Measurements from ENCODE around the gene HECW1.

HECW1 gene

GRCh38 chr7:43390576-43390975 is 278.1 kb downstream of the HECW1 start:
- Histone ChIP-seq H3K9me3 (ENCODE audit: low read length) (no peaks in the 10 kb centered on the region), H3K27ac (ENCODE audit: low read depth, low read length) (no peak overlapping the region), H3K4me3 (ENCODE audit: low read depth in 1 of 2, low read length in 2 of 2) (no peak overlapping the region), H3K36me3 (ENCODE audit: insufficient read depth, low read length) (no peaks in the 10 kb centered on the region), H3K4me1 (ENCODE audit: insufficient read depth, low read length) (peaks cover 5% of the 10 kb centered on the region), H3K27me3 (ENCODE audit: control insufficient read depth in 1 of 2, insufficient read depth in 2 of 2, low read length in 2 of 2) (no peaks in the 10 kb centered on the region), H3K9ac (ENCODE audit: low read length) (no peak overlapping the region)

DNA sequence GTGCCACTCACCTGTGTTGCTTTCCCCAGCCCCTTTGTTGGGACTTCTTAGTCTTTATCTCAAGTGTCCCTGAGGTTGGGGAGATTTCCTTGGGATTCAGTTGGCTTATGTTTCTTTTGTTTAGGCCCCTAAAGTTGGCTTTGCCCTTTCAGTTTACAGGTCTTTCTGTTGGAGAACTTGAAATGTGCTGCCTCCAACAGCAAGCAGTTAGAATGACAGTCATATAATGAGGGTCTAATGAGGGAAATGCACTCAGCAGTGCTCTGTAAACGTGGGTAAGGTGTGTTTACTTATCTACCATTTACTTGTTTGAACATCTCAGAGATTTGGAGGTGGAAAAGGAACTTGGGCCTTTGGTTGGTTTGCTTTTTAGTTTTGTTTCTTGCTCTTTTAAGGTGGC is 279.1 kb downstream of the HECW1 start:
- Histone ChIP-seq H3K4me3 (ENCODE audit: low read depth in 1 of 2, low read length in 2 of 2) (no peak overlapping the region), H3K36me3 (ENCODE audit: insufficient read depth, low read length) (no peaks in the 10 kb centered on the region), H3K27ac (ENCODE audit: low read depth, low read length) (no peak overlapping the region), H3K27me3 (ENCODE audit: control insufficient read depth in 1 of 2, insufficient read depth in 2 of 2, low read length in 2 of 2) (no peaks in the 10 kb centered on the region), H3K9me3 (ENCODE audit: low read length) (no peaks in the 10 kb centered on the region), H3K4me1 (ENCODE audit: insufficient read depth, low read length) (peaks cover 5% of the 10 kb centered on the region), H3K9ac (ENCODE audit: low read length) (no peak overlapping the region)

DNA sequence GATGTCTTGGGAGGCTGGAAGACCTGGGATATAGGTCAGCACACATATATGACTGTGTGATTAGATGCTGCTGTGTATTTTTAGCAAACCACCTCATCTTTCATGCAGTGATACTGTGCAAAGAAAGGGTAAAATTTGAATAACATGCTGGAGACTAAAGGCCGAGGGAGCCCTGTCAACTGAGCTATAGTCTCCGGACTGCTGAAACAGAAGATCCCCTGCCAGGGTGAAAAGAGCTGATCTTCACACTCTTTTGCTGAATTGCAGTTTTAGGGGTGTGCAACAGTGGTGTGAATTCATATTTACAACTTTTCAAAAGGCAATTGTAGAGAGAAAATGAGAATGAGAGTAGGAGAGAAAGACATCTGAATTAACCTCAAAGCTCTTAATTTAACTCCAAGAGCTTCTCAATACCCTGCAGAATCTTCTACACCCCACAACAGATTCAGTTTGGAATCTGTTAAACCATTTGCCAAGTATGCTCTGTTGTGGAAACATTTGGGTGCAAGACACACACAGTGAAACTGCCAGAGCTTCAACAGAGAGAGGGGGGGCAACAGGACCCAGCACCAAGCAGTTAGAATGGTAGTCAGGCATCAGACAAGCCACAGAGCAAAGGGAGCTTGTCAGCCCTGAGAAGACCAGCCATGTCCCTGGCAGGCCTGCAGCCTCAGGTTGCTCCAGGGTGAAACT is 280.3 kb downstream of the HECW1 start:
- H3K27me3 ChIP-seq (ENCODE audit: control insufficient read depth in 1 of 2, insufficient read depth in 2 of 2, low read length in 2 of 2) = no peaks in the 10 kb centered on the region
- H3K27ac ChIP-seq (ENCODE audit: low read depth, low read length) = no peak overlapping the region
- H3K9me3 ChIP-seq (ENCODE audit: low read length) = no peaks in the 10 kb centered on the region
- peaks cover 5% of the 10 kb centered on the region for H3K4me1 ChIP-seq (ENCODE audit: insufficient read depth, low read length)
- H3K9ac ChIP-seq (ENCODE audit: low read length) = no peak overlapping the region
- no peaks in the 10 kb centered on the region for H3K36me3 ChIP-seq (ENCODE audit: insufficient read depth, low read length)
- no peak overlapping the region for H3K4me3 ChIP-seq (ENCODE audit: low read depth in 1 of 2, low read length in 2 of 2)

DNA sequence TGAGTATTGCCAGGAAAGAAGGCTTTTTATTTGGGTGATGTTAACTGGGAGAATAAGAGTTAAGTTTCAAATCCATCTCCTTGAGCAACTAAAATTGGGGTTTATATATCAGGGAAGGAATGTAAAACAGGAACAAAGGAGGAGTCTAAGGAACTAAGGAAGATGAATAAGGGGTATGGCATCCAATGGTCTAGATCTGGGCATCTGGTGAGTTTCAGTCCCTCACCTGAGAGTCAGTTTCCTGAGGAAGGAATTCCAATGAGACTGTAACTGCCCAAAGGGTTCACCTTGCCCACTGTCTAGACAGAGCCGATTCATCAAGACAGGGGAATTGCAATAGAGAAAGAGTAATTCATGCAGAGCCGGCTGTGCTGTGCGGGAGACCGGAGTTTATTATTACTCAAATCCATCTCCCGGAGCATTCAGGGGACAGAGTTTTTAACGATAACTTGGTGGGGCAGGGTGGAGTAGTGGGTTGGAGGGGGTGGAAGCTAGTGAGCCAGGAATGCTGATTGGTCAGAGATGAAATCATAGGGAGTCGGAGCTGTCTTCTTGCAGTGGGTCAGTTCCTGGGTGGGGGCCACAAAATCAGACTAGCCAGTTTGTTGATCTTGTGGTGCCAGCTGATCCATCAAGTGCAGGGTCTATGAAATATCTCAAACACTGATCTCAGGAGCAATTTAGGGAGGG is 282.1 kb downstream of the HECW1 start:
- no peaks in the 10 kb centered on the region for H3K9me3 ChIP-seq (ENCODE audit: low read length)
- H3K4me3 ChIP-seq (ENCODE audit: low read depth in 1 of 2, low read length in 2 of 2) = no peak overlapping the region
- no peak overlapping the region for H3K27ac ChIP-seq (ENCODE audit: low read depth, low read length)
- peaks cover 5% of the 10 kb centered on the region for H3K4me1 ChIP-seq (ENCODE audit: insufficient read depth, low read length)
- no peaks in the 10 kb centered on the region for H3K27me3 ChIP-seq (ENCODE audit: control insufficient read depth in 1 of 2, insufficient read depth in 2 of 2, low read length in 2 of 2)
- H3K36me3 ChIP-seq (ENCODE audit: insufficient read depth, low read length) = no peaks in the 10 kb centered on the region
- no peak overlapping the region for H3K9ac ChIP-seq (ENCODE audit: low read length)

DNA sequence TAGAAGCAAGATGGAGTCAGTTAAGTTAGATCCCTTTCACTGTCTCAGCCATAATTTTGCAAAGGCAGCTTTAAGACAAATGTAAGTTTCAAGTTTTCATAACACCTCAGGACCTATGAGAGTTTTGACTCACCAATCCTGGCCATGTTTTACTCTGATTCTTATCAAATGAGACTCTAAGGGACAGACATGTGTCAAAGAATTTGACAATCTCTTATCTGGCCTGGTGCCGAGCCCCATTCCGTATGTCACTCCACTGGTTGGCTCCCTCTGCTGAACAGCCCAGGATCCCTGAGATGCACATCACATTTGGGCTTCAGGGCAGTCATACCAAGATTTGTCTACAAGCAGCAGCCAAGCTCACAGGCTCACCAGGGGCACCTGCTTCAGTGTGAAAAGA is 282.9 kb downstream of the HECW1 start:
- Histone ChIP-seq H3K36me3 (ENCODE audit: insufficient read depth, low read length) (no peaks in the 10 kb centered on the region), H3K9me3 (ENCODE audit: low read length) (no peaks in the 10 kb centered on the region), H3K27ac (ENCODE audit: low read depth, low read length) (no peak overlapping the region), H3K4me3 (ENCODE audit: low read depth in 1 of 2, low read length in 2 of 2) (no peak overlapping the region), H3K9ac (ENCODE audit: low read length) (no peak overlapping the region), H3K4me1 (ENCODE audit: insufficient read depth, low read length) (peaks cover 5% of the 10 kb centered on the region), H3K27me3 (ENCODE audit: control insufficient read depth in 1 of 2, insufficient read depth in 2 of 2, low read length in 2 of 2) (no peaks in the 10 kb centered on the region)

GRCh38 chr7:43396187-43396740 is 283.8 kb downstream of the HECW1 start:
- Histone ChIP-seq H3K36me3 (ENCODE audit: insufficient read depth, low read length) (no peaks in the 10 kb centered on the region), H3K27ac (ENCODE audit: low read depth, low read length) (no peak overlapping the region), H3K9me3 (ENCODE audit: low read length) (no peaks in the 10 kb centered on the region), H3K27me3 (ENCODE audit: control insufficient read depth in 1 of 2, insufficient read depth in 2 of 2, low read length in 2 of 2) (no peaks in the 10 kb centered on the region), H3K4me3 (ENCODE audit: low read depth in 1 of 2, low read length in 2 of 2) (no peak overlapping the region), H3K9ac (ENCODE audit: low read length) (no peak overlapping the region), H3K4me1 (ENCODE audit: insufficient read depth, low read length) (peaks cover 5% of the 10 kb centered on the region)

GRCh38 chr7:43398831-43399230 is 286.4 kb downstream of the HECW1 start:
- Histone ChIP-seq H3K36me3 (ENCODE audit: insufficient read depth, low read length) (no peaks in the 10 kb centered on the region), H3K27ac (ENCODE audit: low read depth, low read length) (no peak overlapping the region), H3K4me3 (ENCODE audit: low read depth in 1 of 2, low read length in 2 of 2) (no peak overlapping the region), H3K27me3 (ENCODE audit: control insufficient read depth in 1 of 2, insufficient read depth in 2 of 2, low read length in 2 of 2) (no peaks in the 10 kb centered on the region), H3K9ac (ENCODE audit: low read length) (no peak overlapping the region), H3K9me3 (ENCODE audit: low read length) (no peaks in the 10 kb centered on the region), H3K4me1 (ENCODE audit: insufficient read depth, low read length) (no peaks in the 10 kb centered on the region)

DNA sequence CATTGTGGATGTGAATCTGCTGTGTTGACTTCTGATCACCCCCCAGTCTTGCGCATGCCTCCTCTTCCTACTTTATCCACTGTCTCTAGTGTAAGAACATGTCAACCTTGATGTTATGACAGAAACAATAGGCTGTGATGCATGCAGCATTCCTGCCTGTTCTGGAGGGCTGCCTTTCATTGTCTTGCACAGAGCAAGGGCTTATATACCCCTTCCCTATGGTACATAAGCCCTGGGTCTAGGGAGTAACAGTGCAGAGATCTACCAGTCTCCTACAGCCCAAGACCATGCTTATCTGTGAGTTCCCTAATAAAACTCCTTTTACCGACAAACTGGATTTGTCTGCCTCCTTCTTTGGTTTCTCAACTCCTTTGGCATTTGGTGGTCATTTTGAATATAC is 293.5 kb downstream of the HECW1 start:
- Histone ChIP-seq H3K36me3 (ENCODE audit: insufficient read depth, low read length) (no peaks in the 10 kb centered on the region), H3K27ac (ENCODE audit: low read depth, low read length) (no peak overlapping the region), H3K9ac (ENCODE audit: low read length) (no peak overlapping the region), H3K9me3 (ENCODE audit: low read length) (no peaks in the 10 kb centered on the region), H3K4me3 (ENCODE audit: low read depth in 1 of 2, low read length in 2 of 2) (no peak overlapping the region), H3K27me3 (ENCODE audit: control insufficient read depth in 1 of 2, insufficient read depth in 2 of 2, low read length in 2 of 2) (no peaks in the 10 kb centered on the region), H3K4me1 (ENCODE audit: insufficient read depth, low read length) (no peaks in the 10 kb centered on the region)

DNA sequence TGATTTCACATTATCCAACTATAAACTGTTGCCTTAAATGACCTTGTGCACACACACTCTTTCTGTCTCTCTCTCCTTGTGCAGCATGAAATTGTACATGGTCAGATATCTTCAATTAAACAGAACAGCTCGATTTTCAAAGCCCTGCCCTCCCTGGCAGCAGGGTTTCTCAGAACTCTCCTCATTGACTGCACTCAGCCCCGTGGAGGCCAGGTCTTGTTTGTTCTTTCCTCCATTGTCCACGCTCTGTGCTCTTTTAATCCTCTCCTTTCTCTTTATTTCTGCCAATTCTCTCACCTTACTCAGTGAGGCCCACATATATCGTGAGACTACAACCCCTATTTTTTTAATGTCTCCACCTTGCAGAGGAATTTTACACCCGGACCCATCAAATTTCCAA is 294.5 kb downstream of the HECW1 start:
- Histone ChIP-seq H3K27me3 (ENCODE audit: control insufficient read depth in 1 of 2, insufficient read depth in 2 of 2, low read length in 2 of 2) (no peaks in the 10 kb centered on the region), H3K36me3 (ENCODE audit: insufficient read depth, low read length) (no peaks in the 10 kb centered on the region), H3K4me1 (ENCODE audit: insufficient read depth, low read length) (no peaks in the 10 kb centered on the region), H3K4me3 (ENCODE audit: low read depth in 1 of 2, low read length in 2 of 2) (no peak overlapping the region), H3K9ac (ENCODE audit: low read length) (no peak overlapping the region), H3K9me3 (ENCODE audit: low read length) (no peaks in the 10 kb centered on the region), H3K27ac (ENCODE audit: low read depth, low read length) (no peak overlapping the region)

GRCh38 chr7:43408981-43409380 is 296.5 kb downstream of the HECW1 start:
- H3K27me3 ChIP-seq (ENCODE audit: control insufficient read depth in 1 of 2, insufficient read depth in 2 of 2, low read length in 2 of 2) = no peaks in the 10 kb centered on the region
- H3K4me3 ChIP-seq (ENCODE audit: low read depth in 1 of 2, low read length in 2 of 2) = no peak overlapping the region
- no peak overlapping the region for H3K27ac ChIP-seq (ENCODE audit: low read depth, low read length)

GRCh38 chr7:43417455-43417854 is 305.0 kb downstream of the HECW1 start:
- H3K27ac ChIP-seq (ENCODE audit: low read depth, low read length) = no peak overlapping the region
- no peak overlapping the region for H3K4me3 ChIP-seq (ENCODE audit: low read depth in 1 of 2, low read length in 2 of 2)
- no peaks in the 10 kb centered on the region for H3K9me3 ChIP-seq (ENCODE audit: low read length)
- no peaks in the 10 kb centered on the region for H3K4me1 ChIP-seq (ENCODE audit: insufficient read depth, low read length)
- H3K36me3 ChIP-seq (ENCODE audit: insufficient read depth, low read length) = no peaks in the 10 kb centered on the region
- H3K9ac ChIP-seq (ENCODE audit: low read length) = no peak overlapping the region
- H3K27me3 ChIP-seq (ENCODE audit: control insufficient read depth in 1 of 2, insufficient read depth in 2 of 2, low read length in 2 of 2) = no peaks in the 10 kb centered on the region

More at GRCh38 chr7:43408981-43409380, 296.5 kb downstream of the HECW1 start:
- H3K9ac ChIP-seq (ENCODE audit: low read length) = no peak overlapping the region
- H3K36me3 ChIP-seq (ENCODE audit: insufficient read depth, low read length) = no peaks in the 10 kb centered on the region
- no peaks in the 10 kb centered on the region for H3K4me1 ChIP-seq (ENCODE audit: insufficient read depth, low read length)
- no peaks in the 10 kb centered on the region for H3K9me3 ChIP-seq (ENCODE audit: low read length)

GRCh38 chr7:43430411-43430810 is 318.0 kb downstream of the HECW1 start:
- H3K9ac ChIP-seq (ENCODE audit: low read length) = no peak overlapping the region
- no peak overlapping the region for H3K4me3 ChIP-seq (ENCODE audit: low read depth in 1 of 2, low read length in 2 of 2)
- H3K27ac ChIP-seq (ENCODE audit: low read depth, low read length) = no peak overlapping the region
- H3K9me3 ChIP-seq (ENCODE audit: low read length) = no peaks in the 10 kb centered on the region
- no peaks in the 10 kb centered on the region for H3K27me3 ChIP-seq (ENCODE audit: control insufficient read depth in 1 of 2, insufficient read depth in 2 of 2, low read length in 2 of 2)
- H3K36me3 ChIP-seq (ENCODE audit: insufficient read depth, low read length) = no peaks in the 10 kb centered on the region
- H3K4me1 ChIP-seq (ENCODE audit: insufficient read depth, low read length) = no peaks in the 10 kb centered on the region
